H7 (cell line): ENCODE measurements around the gene PPP3R1. TPM values are rescaled to one million over a fixed set of nuclear protein-coding genes. Genes with fewer than 3 reads are reported as not detected.
A peak's percentile ranks its signal among the peaks of the same experiment; 100 is the strongest.

Experiments
- DNase-seq: peaks from one replicate; pipeline ENCODE4 v3.0.0; 2012
- H3K27me3 ChIP-seq: 2 replicates; pipeline ENCODE4 v1.6.0; 2011; ENCODE audit warnings: mild to moderate bottlenecking, low read length; ENCODE audit not compliant: control insufficient read depth, insufficient read depth
- H3K36me3 ChIP-seq: replicated peaks from 2 replicates; pipeline ENCODE4 v1.5.1; 2011; ENCODE audit warnings: low read length; ENCODE audit not compliant: control insufficient read depth, insufficient read depth
- H3K4me3 ChIP-seq: 2 replicates; pipeline ENCODE4 v1.5.1; 2011; ENCODE audit warnings: low read depth, mild to moderate bottlenecking, control low read depth, low read length, moderate library complexity; ENCODE audit not compliant: insufficient read depth
- total RNA-seq: library from RNA; depleted of rRNA; stranded (reverse); fragments of >200 nt; shearing (Covaris generic); gene quantifications from 2 replicates; pipeline ENCODE4 v1.2.3, GENCODE V29; 2014

The PPP3R1 gene
- total RNA-seq, 1 experiment from 2014 or later, result 20.1 TPM

DNA sequence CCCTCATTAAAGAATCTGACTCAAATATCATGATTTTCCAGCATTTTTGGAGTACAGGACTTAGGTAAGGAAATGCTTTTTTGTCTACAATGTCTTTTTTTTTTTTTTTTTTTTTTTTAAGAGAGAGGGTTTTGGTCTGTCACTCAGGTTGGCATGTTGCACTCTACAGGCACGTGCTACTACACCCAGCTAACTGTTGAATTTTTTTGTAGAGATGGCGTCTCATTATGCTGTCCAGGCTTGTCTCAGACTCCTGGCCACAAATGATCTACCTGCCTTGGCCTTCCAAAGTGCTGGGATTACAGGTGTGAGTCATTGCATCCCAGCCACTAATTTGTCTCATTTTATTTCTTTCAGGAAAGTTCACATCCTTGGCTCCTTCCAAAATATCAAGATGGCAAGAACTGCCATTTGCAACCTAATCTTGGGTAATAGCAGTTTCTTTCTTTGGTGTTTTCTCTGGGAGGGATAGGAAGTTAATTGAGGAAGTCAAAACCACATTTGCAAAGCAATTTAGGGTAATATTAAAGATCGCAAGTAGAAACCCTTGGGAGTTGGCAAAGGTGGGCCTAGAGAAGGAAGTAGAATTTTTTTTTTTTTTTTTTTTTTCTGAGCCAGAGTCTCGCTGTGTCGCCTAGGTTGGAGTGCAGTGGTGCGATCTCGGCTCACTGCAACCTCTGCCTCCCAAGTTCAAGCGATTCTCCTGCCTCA, 79.2 kb downstream of the PPP3R1 start:
- peaks cover 3% of the 10 kb centered on the region for H3K36me3 ChIP-seq
- DNase-seq, result no peak
- H3K4me3 ChIP-seq, result no peak overlapping the region
- no peaks in the 10 kb centered on the region for H3K27me3 ChIP-seq

- Histone ChIP-seq H3K27me3 (no peaks in the 10 kb centered on the region), H3K4me3 (no peak overlapping the region), H3K36me3 (peaks cover 3% of the 10 kb centered on the region)
- no peak for DNase-seq
These were observed 79.8 kb downstream of the PPP3R1 start for GRCh38 chr2:68172521-68172920.

DNA sequence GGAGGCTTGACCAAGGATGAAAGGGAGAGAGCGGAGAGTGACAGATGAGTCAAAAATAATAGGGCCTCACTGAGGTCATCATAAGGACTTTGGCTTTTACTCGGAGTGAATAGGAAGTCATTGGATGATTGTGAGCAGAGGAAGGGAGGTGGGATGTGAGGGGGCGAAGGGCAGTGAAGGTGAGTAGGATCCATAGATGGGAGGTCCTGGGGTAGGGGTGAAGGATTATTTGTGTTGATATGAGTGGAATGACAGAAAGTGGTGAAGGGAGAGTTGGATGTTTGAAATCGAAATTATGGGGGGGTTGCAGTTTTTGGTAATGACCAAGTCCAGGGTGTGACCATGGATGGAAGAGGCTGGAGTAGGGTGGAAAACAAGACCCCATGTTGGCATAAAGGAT, 80.6 kb downstream of the PPP3R1 start:
- Histone ChIP-seq H3K27me3 (no peaks in the 10 kb centered on the region), H3K36me3 (peaks cover 3% of the 10 kb centered on the region), H3K4me3 (no peak overlapping the region)
- no peak for DNase-seq

- no peak overlapping the region for H3K4me3 ChIP-seq
- DNase-seq, result no peak
- H3K27me3 ChIP-seq, result no peaks in the 10 kb centered on the region
- H3K36me3 ChIP-seq, result peaks cover 3% of the 10 kb centered on the region
These were observed 81.2 kb downstream of the PPP3R1 start for GRCh38 chr2:68171146-68171545.

DNA sequence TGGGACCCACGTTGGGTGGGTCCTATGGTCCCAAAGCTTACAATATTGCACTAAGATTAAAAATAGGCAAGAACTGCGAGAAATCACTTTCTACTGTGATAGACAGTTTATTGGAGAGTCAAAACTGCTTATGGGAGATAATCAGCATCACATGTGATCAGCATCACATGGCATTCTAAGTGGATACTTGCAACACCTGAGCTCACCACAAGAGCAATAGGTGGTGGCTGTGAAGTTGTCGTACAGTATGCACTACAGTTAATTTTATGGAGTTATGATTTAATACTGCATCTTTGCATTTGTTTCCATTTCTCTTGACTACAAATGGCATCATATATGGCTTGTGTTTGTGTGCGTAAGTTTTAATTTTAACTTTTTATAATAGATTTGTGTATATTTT, 83.0 kb downstream of the PPP3R1 start:
- no peak overlapping the region for H3K4me3 ChIP-seq
- DNase-seq, result no peak
- H3K36me3 ChIP-seq, result peaks cover 4% of the 10 kb centered on the region
- no peaks in the 10 kb centered on the region for H3K27me3 ChIP-seq

GRCh38 chr2:68167186-68167585, 85.1 kb downstream of the PPP3R1 start:
- H3K27me3 ChIP-seq, result no peaks in the 10 kb centered on the region
- no peak for DNase-seq
- no peak overlapping the region for H3K4me3 ChIP-seq
- peaks cover 8% of the 10 kb centered on the region for H3K36me3 ChIP-seq

GRCh38 chr2:68163641-68164040, 88.7 kb downstream of the PPP3R1 start:
- Histone ChIP-seq H3K36me3 (peaks cover 14% of the 10 kb centered on the region), H3K4me3 (no peak overlapping the region), H3K27me3 (no peaks in the 10 kb centered on the region)
- DNase-seq, result no peak

- Histone ChIP-seq H3K36me3 (peaks cover 8% of the 10 kb centered on the region), H3K4me3 (peak overlapping the region; percentile 89), H3K27me3 (no peaks in the 10 kb centered on the region)
- DNase-seq, result no peak
These were observed 94.2 kb downstream of the PPP3R1 start for GRCh38 chr2:68158134-68158447.

GRCh38 chr2:68157402-68158133, 94.8 kb downstream of the PPP3R1 start, which contains the start of gene PNO1:
Gene PNO1 (plus strand): TSS chr2:68157888. CDS start chr2:68157935, 47 bp downstream.
- Histone ChIP-seq H3K36me3 (peaks cover 8% of the 10 kb centered on the region), H3K4me3 (peak within 1 kb of the TSS; percentile 89), H3K27me3 (no peaks in the 10 kb centered on the region)
- DNase-seq, result peak; percentile 94

- H3K36me3 ChIP-seq, result peaks cover 5% of the 10 kb centered on the region
- H3K4me3 ChIP-seq, result peak overlapping the region; percentile 89
- H3K27me3 ChIP-seq, result no peaks in the 10 kb centered on the region
- DNase-seq, result peak; percentile 65
These were observed 95.3 kb downstream of the PPP3R1 start for GRCh38 chr2:68157002-68157401.

DNA sequence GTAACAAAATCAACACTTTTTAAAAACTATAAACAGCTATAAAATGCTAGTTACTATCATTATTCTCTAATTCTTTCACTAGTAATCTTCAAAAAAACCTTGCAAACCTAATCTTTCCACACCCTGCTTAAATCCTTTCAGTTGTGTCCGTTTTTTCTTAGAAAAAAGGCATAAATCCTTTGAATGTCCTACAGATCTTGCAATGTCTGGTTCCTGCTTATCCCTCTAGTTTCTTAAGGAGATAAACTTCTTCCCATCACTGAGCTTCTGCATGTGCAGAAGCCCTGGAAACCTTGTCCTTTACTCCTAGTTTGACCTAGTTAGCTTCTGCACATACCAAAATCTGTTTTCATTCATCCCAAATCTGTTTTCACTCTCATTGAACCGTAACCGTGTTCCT, 95.9 kb downstream of the PPP3R1 start:
- Histone ChIP-seq H3K36me3 (peaks cover 4% of the 10 kb centered on the region), H3K4me3 (peak overlapping the region; percentile 89), H3K27me3 (no peaks in the 10 kb centered on the region)
- peak; percentile 7 for DNase-seq

GRCh38 chr2:68155618-68156017, 96.7 kb downstream of the PPP3R1 start:
- Histone ChIP-seq H3K4me3 (no peak overlapping the region), H3K27me3 (no peaks in the 10 kb centered on the region), H3K36me3 (no peaks in the 10 kb centered on the region; the same call in 1 of the 2 replicates)
- DNase-seq, result no peak

- Histone ChIP-seq H3K27me3 (no peaks in the 10 kb centered on the region), H3K4me3 (no peak overlapping the region), H3K36me3 (no peaks in the 10 kb centered on the region)
- DNase-seq, result no peak
These were observed 99.5 kb downstream of the PPP3R1 start for GRCh38 chr2:68152681-68153347.

DNA sequence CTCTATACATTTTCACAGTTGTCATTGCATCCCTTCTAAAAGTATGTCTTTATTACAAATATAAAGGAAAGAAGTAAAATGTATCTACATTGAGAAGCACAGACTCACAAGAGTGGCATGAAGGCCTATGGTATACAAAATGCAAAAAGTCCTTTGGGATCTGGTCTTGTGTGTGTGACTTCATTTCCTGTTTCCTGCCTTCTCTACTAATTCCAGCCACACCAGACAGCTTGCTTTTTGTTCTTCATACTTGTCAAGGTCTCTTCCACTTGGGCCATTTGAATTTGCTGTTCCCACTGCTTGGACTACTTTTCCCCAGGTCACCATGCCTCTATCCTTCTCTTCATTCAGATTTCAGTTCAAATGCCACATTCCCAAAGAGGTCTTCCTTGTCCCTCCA, 101.3 kb downstream of the PPP3R1 start:
- no peaks in the 10 kb centered on the region for H3K27me3 ChIP-seq
- H3K4me3 ChIP-seq, result no peak overlapping the region
- no peak for DNase-seq
- no peaks in the 10 kb centered on the region for H3K36me3 ChIP-seq

DNA sequence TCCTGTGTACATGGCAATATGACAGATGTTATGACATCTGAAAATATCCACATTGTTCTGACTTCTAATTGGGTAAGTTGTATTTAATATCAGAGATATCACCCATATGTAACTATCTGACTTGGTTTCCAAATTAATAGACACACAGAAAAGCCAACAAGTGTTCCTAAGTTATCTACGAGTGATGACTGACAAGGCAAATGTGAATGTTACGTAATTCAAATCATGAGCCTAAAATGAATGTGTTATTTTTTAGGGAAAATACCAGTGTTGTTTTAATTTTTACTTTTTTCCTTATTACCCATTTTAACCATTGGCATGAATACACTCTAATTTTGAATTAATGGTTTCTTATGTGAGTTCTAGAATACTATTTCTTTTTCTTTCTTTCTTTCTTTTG, 110.5 kb downstream of the PPP3R1 start:
- no peaks in the 10 kb centered on the region for H3K27me3 ChIP-seq
- no peak for DNase-seq
- H3K36me3 ChIP-seq, result no peaks in the 10 kb centered on the region; the same call in 1 of the 2 replicates
- H3K4me3 ChIP-seq, result no peak overlapping the region
